A549 (cell line): ENCODE measurements around the gene PIEZO2. TPM values are rescaled to one million over a fixed set of nuclear protein-coding genes. Genes with fewer than 3 reads are reported as not detected.

Experiments used
- ATAC-seq, 2 experiments: fragments of 200-7000 bp in 1 of 2; fragments of >200 bp in 1 of 2; cut with Nextera tagmentation in 1 of 2; cut with Tn5 transposase in 1 of 2; 3 replicates each; pipeline versions ENCODE4 v1.8.0 to v1.9.1; 2018 to 2020; ENCODE audit warnings: mild to moderate bottlenecking in 1 of 2, moderate library complexity in 1 of 2
- CTCF ChIA-PET: fragments of 300-600 bp; sonication (Branson Sonifier 250); formaldehyde crosslinking; extraction: SDS; loops from one replicate; lab custom pipeline; 2021; ENCODE audit warnings: antibody characterized with exemption, inconsistent platforms; lab: Yijun Ruan, JAX
- POLR2A ChIA-PET: fragments of 350-600 bp; formaldehyde crosslinking; extraction: SDS; loops from one replicate; lab custom pipeline; 2021; ENCODE audit warnings: antibody characterized with exemption, inconsistent platforms; lab: Yijun Ruan, JAX
- DNase-seq, 2 experiments: peaks; one replicate each; pipeline versions ENCODE4 v3.0.0 to v3.0.0-alpha.2; 2011 to 2016; ENCODE audit warnings: low read depth in 1 of 2, low spot score in 1 of 2
- FAIRE-seq: peaks from 2 replicates; lab custom pipeline; 2011; peaks lifted over from hg19 to GRCh38; lab: Jason Lieb, UNC
- H3K27ac ChIP-seq, 2 experiments: fragments of >200 bp; sonication (Bioruptor Twin); formaldehyde crosslinking; 3 replicates each; pipeline ENCODE4 v1.5.1; 2016 to 2017
- H3K4me1 ChIP-seq: fragments of >200 bp; sonication (Bioruptor Twin); formaldehyde crosslinking; 3 replicates; pipeline ENCODE4 v1.6.1; 2016
- H3K4me2 ChIP-seq: fragments of >200 bp; sonication (Bioruptor Twin); formaldehyde crosslinking; 3 replicates; pipeline ENCODE4 v1.6.1; 2016
- H3K4me3 ChIP-seq: fragments of >200 bp; sonication (Bioruptor Twin); formaldehyde crosslinking; 3 replicates; pipeline ENCODE4 v1.5.1; 2016
- H3K9me3 ChIP-seq: fragments of >200 bp; sonication (Bioruptor Twin); formaldehyde crosslinking; 3 replicates; pipeline ENCODE4 v1.6.1; 2016
- ATOH8 ChIP-seq: fragments of 250-450 bp; sonication (Bioruptor Pico); IDR thresholded peaks from 2 replicates; pipeline ENCODE4 v1.5.0; 2020; ENCODE audit warnings: low read depth, mild to moderate bottlenecking, moderate library complexity
- CBX8 ChIP-seq: fragments of 200-600 bp; sonication (generic); IDR thresholded peaks from 2 replicates; pipeline ENCODE4 v1.6.1; 2016
- CHD2 ChIP-seq: fragments of 150-350 bp; IDR thresholded peaks from 2 replicates; pipeline ENCODE4 v1.6.1; 2014; ENCODE audit warnings: low read length; ENCODE audit not compliant: partially characterized antibody
- EHMT2 ChIP-seq: fragments of 200-600 bp; sonication (generic); IDR thresholded peaks from 2 replicates; pipeline ENCODE4 v1.6.1; 2016; ENCODE audit warnings: antibody characterized with exemption, low read depth, mild to moderate bottlenecking, moderate library complexity
- EP300 ChIP-seq, 2 experiments: fragments of >200 bp; sonication (Bioruptor Twin); formaldehyde crosslinking; IDR thresholded peaks; 2 replicates in 1 of 2; 3 replicates in 1 of 2; pipeline ENCODE4 v1.6.1; 2016 to 2017
- FOSL2 ChIP-seq, 2 experiments: fragments of 450-650 bp in 1 of 2; fragments of >200 bp in 1 of 2; sonication (Bioruptor Twin) in 1 of 2; formaldehyde crosslinking; IDR thresholded peaks; 2 replicates each; pipeline versions ENCODE4 v1.5.0 to v1.6.1; 2016 to 2020; ENCODE audit warnings: mild to moderate bottlenecking in 1 of 2, moderate library complexity in 1 of 2
- GATA3 ChIP-seq: IDR thresholded peaks from 2 replicates; pipeline ENCODE4 v1.6.1; 2012; ENCODE audit warnings: borderline replicate concordance
- HOXA7 ChIP-seq: fragments of 250-450 bp; sonication (Bioruptor Pico); IDR thresholded peaks from 2 replicates; pipeline ENCODE4 v1.5.0; 2020; ENCODE audit warnings: mild to moderate bottlenecking, moderate library complexity
- JUNB ChIP-seq: fragments of >200 bp; sonication (Bioruptor Twin); formaldehyde crosslinking; IDR thresholded peaks from 2 replicates; pipeline ENCODE4 v1.6.1; 2016
- KDM5A ChIP-seq: fragments of 200-600 bp; sonication (generic); IDR thresholded peaks from 2 replicates; pipeline ENCODE4 v1.6.1; 2016; ENCODE audit warnings: antibody characterized with exemption, mild to moderate bottlenecking
- MAZ ChIP-seq: fragments of 150-350 bp; IDR thresholded peaks from 2 replicates; pipeline ENCODE4 v1.6.1; 2014; ENCODE audit warnings: antibody characterized with exemption, low read depth, low read length, borderline replicate concordance
- MYC ChIP-seq: IDR thresholded peaks from 2 replicates; pipeline ENCODE4 v1.6.1; 2012; ENCODE audit warnings: mild to moderate bottlenecking, inconsistent platforms, low read length, improper control_type of control experiment, borderline replicate concordance
- NPAS2 ChIP-seq: fragments of 250-450 bp; sonication (Bioruptor Pico); IDR thresholded peaks from 2 replicates; pipeline ENCODE4 v1.8.0; 2022; ENCODE audit warnings: mild to moderate bottlenecking, moderate library complexity, borderline replicate concordance
- NR3C1 ChIP-seq: fragments of >200 bp; sonication (Bioruptor Twin); formaldehyde crosslinking; IDR thresholded peaks from 3 replicates; pipeline ENCODE4 v1.6.1; 2017
- PBX3 ChIP-seq: IDR thresholded peaks from 2 replicates; pipeline ENCODE4 v1.6.1; 2012
- PHF8 ChIP-seq: fragments of 200-600 bp; sonication (generic); IDR thresholded peaks from 2 replicates; pipeline ENCODE4 v1.6.1; 2016; ENCODE audit warnings: low read depth, mild to moderate bottlenecking, antibody characterized with exemption, moderate library complexity, borderline replicate concordance
- POLR2AphosphoS2 ChIP-seq: conservative IDR thresholded peaks from 2 replicates; pipeline ENCODE4 v1.6.1; 2012; ENCODE audit warnings: low read length, improper control_type of control experiment, inconsistent platforms
- RAD21 ChIP-seq, 2 experiments: fragments of >200 bp in 1 of 2; sonication (Bioruptor Twin) in 1 of 2; formaldehyde crosslinking in 1 of 2; IDR thresholded peaks in 1 of 2; conservative IDR thresholded peaks in 1 of 2; 2 replicates in 1 of 2; 3 replicates in 1 of 2; pipeline ENCODE4 v1.6.1; 2012 to 2018; ENCODE audit warnings: inconsistent platforms in 1 of 2
- RARB ChIP-seq: fragments of 250-450 bp; sonication (Bioruptor Pico); IDR thresholded peaks from 2 replicates; pipeline ENCODE4 v1.8.0; 2021; ENCODE audit warnings: mild to moderate bottlenecking, moderate library complexity
- RCOR1 ChIP-seq: fragments of 150-350 bp; IDR thresholded peaks from 2 replicates; pipeline ENCODE4 v1.6.1; 2014; ENCODE audit warnings: antibody characterized with exemption, low read length, low read depth
- SMC3 ChIP-seq: fragments of >200 bp; sonication (Bioruptor Twin); formaldehyde crosslinking; IDR thresholded peaks from 3 replicates; pipeline ENCODE4 v1.6.1; 2018; ENCODE audit warnings: inconsistent platforms
- TP53 ChIP-seq: fragments of 250-450 bp; sonication (Bioruptor Pico); IDR thresholded peaks from 2 replicates; pipeline ENCODE4 v1.5.0; 2021; ENCODE audit warnings: mild to moderate bottlenecking, moderate library complexity
- ZC3H11A ChIP-seq: fragments of 450-650 bp; IDR thresholded peaks from 2 replicates; pipeline ENCODE4 v1.6.1; 2014; ENCODE audit warnings: antibody characterized with exemption, mild to moderate bottlenecking
- WGBS: methylation state at CpG from one replicate; pipeline ENCODE4 v1.1.6; 2017; ENCODE audit errors: missing lambda C conversion rate; 5-methylcytosine and 5-hydroxymethylcytosine counted together
- polyA plus RNA-seq, 4 experiments: library from polyadenylated mRNA; depleted of rRNA in 3 of 4; stranded (reverse); fragments of >200 nt; fragmentation: RNase III in 1 of 4; extraction: RNeasy Plus Mini Kit Qiagen cat#74134 plus additional on column Dnase treatment in 1 of 4; gene quantifications; 2 replicates in 3 of 4; 3 replicates in 1 of 4; pipeline ENCODE4 v1.2.3, GENCODE V29; 2011 to 2017
- TF ChIP-seq, protein P1 (sequence below): fragments of >200 bp; sonication (Bioruptor Twin); formaldehyde crosslinking; IDR thresholded peaks from 2 replicates; pipeline ENCODE4 v1.6.1; 2016
- TF ChIP-seq, protein P2 (sequence below): fragments of 250-450 bp; sonication (Bioruptor Pico); IDR thresholded peaks from 2 replicates; pipeline ENCODE4 v1.5.0; 2021; ENCODE audit warnings: mild to moderate bottlenecking, moderate library complexity, borderline replicate concordance
- TF ChIP-seq, protein P3 (sequence below): fragments of 200-600 bp; sonication (generic); IDR thresholded peaks from 2 replicates; pipeline ENCODE4 v1.6.1; 2016; ENCODE audit warnings: antibody characterized with exemption, mild to moderate bottlenecking, moderate library complexity
- TF ChIP-seq, protein P4 (sequence below): fragments of >200 bp; sonication (Bioruptor Twin); formaldehyde crosslinking; IDR thresholded peaks from 3 replicates; pipeline ENCODE4 v1.5.1; 2016

The PIEZO2 gene
- polyA plus RNA-seq, 2 of the 4 experiments (the other 2 are of a cell fraction) = 0.80 to 1.6 TPM

GRCh38 chr18:11177382-11177781 is 28.0 kb upstream of the PIEZO2 start:
- TF ChIP-seq JUNB = no peak
- TF ChIP-seq KDM5A = no peak
- TF ChIP-seq NPAS2 (CRISPR knock-in tag) = no peak
- TF ChIP-seq RARB (CRISPR knock-in tag) = no peak
- TF ChIP-seq TP53 (CRISPR knock-in tag) = no peak
- TF ChIP-seq MAZ = no peak
- TF ChIP-seq ATOH8 (CRISPR knock-in tag) = no peak
- TF ChIP-seq PBX3 = no peak
- no peak for TF ChIP-seq CHD2
- no peak for TF ChIP-seq FOSL2 (IDR thresholded peaks at IDR 0.05)
- TF ChIP-seq FOSL2 (CRISPR knock-in tag; IDR thresholded peaks at IDR 0.05) = no peak
- no peak for TF ChIP-seq EP300 (IDR thresholded peaks at IDR 0.05)
- TF ChIP-seq GATA3 = no peak
- TF ChIP-seq CBX8 = no peak
- TF ChIP-seq, protein P1, sequence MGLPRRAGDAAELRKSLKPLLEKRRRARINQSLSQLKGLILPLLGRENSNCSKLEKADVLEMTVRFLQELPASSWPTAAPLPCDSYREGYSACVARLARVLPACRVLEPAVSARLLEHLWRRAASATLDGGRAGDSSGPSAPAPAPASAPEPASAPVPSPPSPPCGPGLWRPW = no peak
- no peak for TF ChIP-seq RCOR1
- no peak for TF ChIP-seq RAD21 (conservative IDR thresholded peaks at IDR 0.05 in 1 of 2, IDR thresholded peaks at IDR 0.05 in 1 of 2)
- no peak for TF ChIP-seq POLR2AphosphoS2
- ChIA-PET CTCF (interaction anchor here (1.5 kb wide), 1 partner anchor 23 kb away, joined by 3 read pairs; no protein-coding TSS in a partner anchor), POLR2A (no interaction called here)
- H3K27ac ChIP-seq = no peak overlapping the region
- DNase-seq (no peak), ATAC-seq (no peak), FAIRE-seq (no peak)
- no peaks in the 10 kb centered on the region for H3K9me3 ChIP-seq
- H3K4me2 ChIP-seq = no peak overlapping the region
- no peak overlapping the region for H3K4me3 ChIP-seq
- 77% methylated on average over 3 of the region's 3 CpGs for WGBS
- H3K4me1 ChIP-seq = peaks cover 16% of the 10 kb centered on the region

DNA sequence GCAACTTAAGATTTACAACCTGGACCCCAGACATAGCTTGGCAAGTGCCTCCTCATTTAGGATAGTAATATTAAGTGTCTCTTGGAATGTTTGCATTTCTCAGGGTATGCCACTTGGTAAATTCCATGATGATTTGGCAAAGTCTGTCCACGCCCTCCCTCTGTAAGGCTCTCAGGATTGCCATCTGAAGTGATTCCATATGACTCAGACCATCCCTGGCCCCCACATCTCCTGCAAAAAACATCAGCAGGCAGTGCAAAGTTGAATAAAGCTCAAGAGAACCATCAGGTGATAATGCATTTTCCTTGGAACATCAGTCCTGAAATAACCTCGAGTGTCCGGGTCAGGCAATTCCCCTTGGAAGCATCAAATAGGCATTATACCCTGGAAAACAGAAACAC is 27.1 kb upstream of the PIEZO2 start:
- FAIRE-seq = no peak
- peak overlapping the region; percentile 43; the same call in 2 of the 3 replicates for H3K4me2 ChIP-seq
- DNase-seq = peak in 1 of 2 experiments; percentile 5
- POLR2A ChIA-PET = no interaction called here
- no peak overlapping the region for H3K27ac ChIP-seq
- H3K4me1 ChIP-seq = peaks cover 16% of the 10 kb centered on the region
- no peak for ATAC-seq
- H3K4me3 ChIP-seq = no peak overlapping the region
- TF ChIP-seq MYC = no peak
- no peak for TF ChIP-seq JUNB
- no peak for TF ChIP-seq SMC3
- no peak for TF ChIP-seq HOXA7
- TF ChIP-seq, protein P2, sequence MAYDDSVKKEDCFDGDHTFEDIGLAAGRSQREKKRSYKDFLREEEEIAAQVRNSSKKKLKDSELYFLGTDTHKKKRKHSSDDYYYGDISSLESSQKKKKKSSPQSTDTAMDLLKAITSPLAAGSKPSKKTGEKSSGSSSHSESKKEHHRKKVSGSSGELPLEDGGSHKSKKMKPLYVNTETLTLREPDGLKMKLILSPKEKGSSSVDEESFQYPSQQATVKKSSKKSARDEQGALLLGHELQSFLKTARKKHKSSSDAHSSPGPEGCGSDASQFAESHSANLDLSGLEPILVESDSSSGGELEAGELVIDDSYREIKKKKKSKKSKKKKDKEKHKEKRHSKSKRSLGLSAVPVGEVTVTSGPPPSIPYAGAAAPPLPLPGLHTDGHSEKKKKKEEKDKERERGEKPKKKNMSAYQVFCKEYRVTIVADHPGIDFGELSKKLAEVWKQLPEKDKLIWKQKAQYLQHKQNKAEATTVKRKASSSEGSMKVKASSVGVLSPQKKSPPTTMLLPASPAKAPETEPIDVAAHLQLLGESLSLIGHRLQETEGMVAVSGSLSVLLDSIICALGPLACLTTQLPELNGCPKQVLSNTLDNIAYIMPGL (CRISPR knock-in tag) = no peak
- no peak for TF ChIP-seq PHF8
- no peak for TF ChIP-seq ZC3H11A
- TF ChIP-seq CHD2 = no peak
- TF ChIP-seq, protein P3, sequence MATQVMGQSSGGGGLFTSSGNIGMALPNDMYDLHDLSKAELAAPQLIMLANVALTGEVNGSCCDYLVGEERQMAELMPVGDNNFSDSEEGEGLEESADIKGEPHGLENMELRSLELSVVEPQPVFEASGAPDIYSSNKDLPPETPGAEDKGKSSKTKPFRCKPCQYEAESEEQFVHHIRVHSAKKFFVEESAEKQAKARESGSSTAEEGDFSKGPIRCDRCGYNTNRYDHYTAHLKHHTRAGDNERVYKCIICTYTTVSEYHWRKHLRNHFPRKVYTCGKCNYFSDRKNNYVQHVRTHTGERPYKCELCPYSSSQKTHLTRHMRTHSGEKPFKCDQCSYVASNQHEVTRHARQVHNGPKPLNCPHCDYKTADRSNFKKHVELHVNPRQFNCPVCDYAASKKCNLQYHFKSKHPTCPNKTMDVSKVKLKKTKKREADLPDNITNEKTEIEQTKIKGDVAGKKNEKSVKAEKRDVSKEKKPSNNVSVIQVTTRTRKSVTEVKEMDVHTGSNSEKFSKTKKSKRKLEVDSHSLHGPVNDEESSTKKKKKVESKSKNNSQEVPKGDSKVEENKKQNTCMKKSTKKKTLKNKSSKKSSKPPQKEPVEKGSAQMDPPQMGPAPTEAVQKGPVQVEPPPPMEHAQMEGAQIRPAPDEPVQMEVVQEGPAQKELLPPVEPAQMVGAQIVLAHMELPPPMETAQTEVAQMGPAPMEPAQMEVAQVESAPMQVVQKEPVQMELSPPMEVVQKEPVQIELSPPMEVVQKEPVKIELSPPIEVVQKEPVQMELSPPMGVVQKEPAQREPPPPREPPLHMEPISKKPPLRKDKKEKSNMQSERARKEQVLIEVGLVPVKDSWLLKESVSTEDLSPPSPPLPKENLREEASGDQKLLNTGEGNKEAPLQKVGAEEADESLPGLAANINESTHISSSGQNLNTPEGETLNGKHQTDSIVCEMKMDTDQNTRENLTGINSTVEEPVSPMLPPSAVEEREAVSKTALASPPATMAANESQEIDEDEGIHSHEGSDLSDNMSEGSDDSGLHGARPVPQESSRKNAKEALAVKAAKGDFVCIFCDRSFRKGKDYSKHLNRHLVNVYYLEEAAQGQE = no peak
- no peak for TF ChIP-seq NR3C1
- TF ChIP-seq, protein P1 = no peak
- no peak for TF ChIP-seq FOSL2 (IDR thresholded peaks at IDR 0.05)
- TF ChIP-seq FOSL2 (CRISPR knock-in tag; IDR thresholded peaks at IDR 0.05) = no peak
- TF ChIP-seq, protein P4, sequence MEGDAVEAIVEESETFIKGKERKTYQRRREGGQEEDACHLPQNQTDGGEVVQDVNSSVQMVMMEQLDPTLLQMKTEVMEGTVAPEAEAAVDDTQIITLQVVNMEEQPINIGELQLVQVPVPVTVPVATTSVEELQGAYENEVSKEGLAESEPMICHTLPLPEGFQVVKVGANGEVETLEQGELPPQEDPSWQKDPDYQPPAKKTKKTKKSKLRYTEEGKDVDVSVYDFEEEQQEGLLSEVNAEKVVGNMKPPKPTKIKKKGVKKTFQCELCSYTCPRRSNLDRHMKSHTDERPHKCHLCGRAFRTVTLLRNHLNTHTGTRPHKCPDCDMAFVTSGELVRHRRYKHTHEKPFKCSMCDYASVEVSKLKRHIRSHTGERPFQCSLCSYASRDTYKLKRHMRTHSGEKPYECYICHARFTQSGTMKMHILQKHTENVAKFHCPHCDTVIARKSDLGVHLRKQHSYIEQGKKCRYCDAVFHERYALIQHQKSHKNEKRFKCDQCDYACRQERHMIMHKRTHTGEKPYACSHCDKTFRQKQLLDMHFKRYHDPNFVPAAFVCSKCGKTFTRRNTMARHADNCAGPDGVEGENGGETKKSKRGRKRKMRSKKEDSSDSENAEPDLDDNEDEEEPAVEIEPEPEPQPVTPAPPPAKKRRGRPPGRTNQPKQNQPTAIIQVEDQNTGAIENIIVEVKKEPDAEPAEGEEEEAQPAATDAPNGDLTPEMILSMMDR = no peak
- TF ChIP-seq TP53 (CRISPR knock-in tag) = no peak
- TF ChIP-seq EHMT2 = no peak
- TF ChIP-seq, all 56 proteins: peak for 0
- CTCF ChIA-PET = interaction anchor here (1.5 kb wide), 1 partner anchor 22 kb away, joined by 3 read pairs; no protein-coding TSS in a partner anchor
- WGBS = 49% methylated on average over 3 of the region's 3 CpGs
- no peaks in the 10 kb centered on the region for H3K9me3 ChIP-seq
